ENCODE data around the gene C6orf52.
"Not testable (repeated sequence)": the region's sequence is repeated elsewhere in the genome, so short reads cannot be mapped to it uniquely, and the experiment has no call there.

C6orf52 gene

GRCh38 chr6:10695086-10695657 lies 756 bp upstream of the C6orf52 start:
- no peak for DNase-seq

- no peak for DNase-seq
These were observed 1.4 kb downstream of the C6orf52 start for GRCh38 chr6:10692965-10693538.

GRCh38 chr6:10690651-10691445 lies 3.6 kb downstream of the C6orf52 start:
- no peak for DNase-seq

GRCh38 chr6:10687582-10687981 lies 6.8 kb downstream of the C6orf52 start:
- DNase-seq: no peak

GRCh38 chr6:10686901-10687300 lies 7.5 kb downstream of the C6orf52 start:
- DNase-seq: no peak

- DNase-seq: no peak
These were observed 9.1 kb downstream of the C6orf52 start for GRCh38 chr6:10685092-10685915.

- no peak for DNase-seq
These were observed 9.8 kb downstream of the C6orf52 start for GRCh38 chr6:10684618-10685017.

GRCh38 chr6:10682355-10682988 lies 11.9 kb downstream of the C6orf52 start:
- no peak for DNase-seq

- no peak for DNase-seq
These were observed 12.6 kb downstream of the C6orf52 start for GRCh38 chr6:10681795-10682194.

- no peak for DNase-seq
These were observed 16.0 kb downstream of the C6orf52 start for GRCh38 chr6:10678456-10678855.

GRCh38 chr6:10676403-10676802 lies 18.0 kb downstream of the C6orf52 start:
- no peak for DNase-seq

- DNase-seq: no peak
These were observed 26.1 kb downstream of the C6orf52 start for GRCh38 chr6:10668126-10668917.

- not testable (repeated sequence) for DNase-seq
These were observed 28.8 kb downstream of the C6orf52 start for GRCh38 chr6:10665595-10665994.

- DNase-seq: no peak
These were observed 31.7 kb downstream of the C6orf52 start for GRCh38 chr6:10662742-10663141.

GRCh38 chr6:10662207-10662606 lies 32.2 kb downstream of the C6orf52 start:
- DNase-seq: no peak

- not testable (repeated sequence) for DNase-seq
These were observed 33.8 kb downstream of the C6orf52 start for GRCh38 chr6:10660431-10661191.

GRCh38 chr6:10659699-10660348 lies 34.6 kb downstream of the C6orf52 start:
- no peak for DNase-seq

- no peak for DNase-seq
These were observed 35.3 kb downstream of the C6orf52 start for GRCh38 chr6:10658910-10659698.

GRCh38 chr6:10655508-10656055 lies 38.8 kb downstream of the C6orf52 start:
- DNase-seq: no peak

- DNase-seq: no peak
These were observed 50.2 kb downstream of the C6orf52 start for GRCh38 chr6:10644225-10644624.

Data from NCI-H226 (cell line).